ENCODE data around the gene RASSF1.
A peak's percentile ranks its signal among the peaks of the same experiment; 100 is the strongest.

Gene RASSF1

GRCh38 chr3:50303013-50303815 lies 37.4 kb downstream of the RASSF1 start, which contains the start of gene HYAL1:
TSS of gene HYAL1 (minus strand) at chr3:50303574. CDS start at chr3:50302956, 618 bp downstream.
- H3K9ac ChIP-seq (ENCODE audit: low read depth, low read length), result no peak within 1 kb of the TSS
- H4K20me1 ChIP-seq (ENCODE audit: insufficient read depth, low read length), result 0 out of 2 replicates have a peak, but pooled peaks cover 2% of the 10 kb centered on the region
- H3K79me2 ChIP-seq (ENCODE audit: insufficient read depth, low read length), result peaks cover 5% of the 10 kb centered on the region; the same call in 1 of the 2 replicates
- no peak within 1 kb of the TSS for H2AFZ ChIP-seq (ENCODE audit: low read depth, low read length)
- peaks cover 10% of the 10 kb centered on the region for H3K9me3 ChIP-seq (ENCODE audit: insufficient read depth, low read length, severe bottlenecking)
- H3K36me3 ChIP-seq (ENCODE audit: insufficient read depth, low read length), result no peaks in the 10 kb centered on the region
- H3K4me1 ChIP-seq (ENCODE audit: insufficient read depth, low read length), result peaks cover 22% of the 10 kb centered on the region
- no peak within 1 kb of the TSS for H3K27ac ChIP-seq (ENCODE audit: low read length)
- H3K4me3 ChIP-seq (ENCODE audit: low read depth in 1 of 2, low read length in 2 of 2), result no peak within 1 kb of the TSS
- H3K27me3 ChIP-seq (ENCODE audit: insufficient read depth, low read length, poor library complexity), result no peaks in the 10 kb centered on the region
- DNase-seq (no peak), ATAC-seq (ENCODE audit: insufficient read depth, low read depth) (no peak)
- no peak within 1 kb of the TSS for H3K4me2 ChIP-seq (ENCODE audit: insufficient read depth, low read length)
- TF ChIP-seq CTCF (IDR thresholded peaks at IDR 0.05; ENCODE audit: borderline replicate concordance, extremely low read depth, low read length, poor library complexity, severe bottlenecking) (no peak), EZH2 (IDR thresholded peaks at IDR 0.05; ENCODE audit: borderline replicate concordance, low read depth, low read length, severe bottlenecking) (no peak)

GRCh38 chr3:50302095-50303012 lies 38.3 kb downstream of the RASSF1 start:
- Histone ChIP-seq H2AFZ (ENCODE audit: low read depth, low read length) (no peak overlapping the region), H3K36me3 (ENCODE audit: insufficient read depth, low read length) (peaks cover 2% of the 10 kb centered on the region; the same call in 1 of the 2 replicates), H3K4me3 (ENCODE audit: low read depth in 1 of 2, low read length in 2 of 2) (no peak overlapping the region), H3K4me2 (ENCODE audit: insufficient read depth, low read length) (no peak overlapping the region), H3K27ac (ENCODE audit: low read length) (no peak overlapping the region), H3K27me3 (ENCODE audit: insufficient read depth, low read length, poor library complexity) (no peaks in the 10 kb centered on the region), H3K79me2 (ENCODE audit: insufficient read depth, low read length) (peaks cover 7% of the 10 kb centered on the region; the same call in 1 of the 2 replicates), H3K9ac (ENCODE audit: low read depth, low read length) (no peak overlapping the region), H3K4me1 (ENCODE audit: insufficient read depth, low read length) (peaks cover 28% of the 10 kb centered on the region), H4K20me1 (ENCODE audit: insufficient read depth, low read length) (peaks cover 3% of the 10 kb centered on the region; the same call in 1 of the 2 replicates), H3K9me3 (ENCODE audit: insufficient read depth, low read length, severe bottlenecking) (peaks cover 4% of the 10 kb centered on the region)
- ATAC-seq (ENCODE audit: insufficient read depth, low read depth) (no peak), DNase-seq (no peak)
- TF ChIP-seq CTCF (IDR thresholded peaks at IDR 0.05; ENCODE audit: borderline replicate concordance, extremely low read depth, low read length, poor library complexity, severe bottlenecking) (no peak), EZH2 (IDR thresholded peaks at IDR 0.05; ENCODE audit: borderline replicate concordance, low read depth, low read length, severe bottlenecking) (no peak)

GRCh38 chr3:50300681-50301254 lies 39.9 kb downstream of the RASSF1 start:
- Histone ChIP-seq H3K4me1 (ENCODE audit: insufficient read depth, low read length) (peaks cover 28% of the 10 kb centered on the region), H3K4me2 (ENCODE audit: insufficient read depth, low read length) (peak overlapping the region; percentile 100), H2AFZ (ENCODE audit: low read depth, low read length) (no peak overlapping the region), H4K20me1 (ENCODE audit: insufficient read depth, low read length) (peaks cover 3% of the 10 kb centered on the region; the same call in 1 of the 2 replicates), H3K9ac (ENCODE audit: low read depth, low read length) (peak overlapping the region; percentile 92; the same call in 1 of the 2 replicates), H3K9me3 (ENCODE audit: insufficient read depth, low read length, severe bottlenecking) (no peaks in the 10 kb centered on the region), H3K36me3 (ENCODE audit: insufficient read depth, low read length) (peaks cover 6% of the 10 kb centered on the region; the same call in 1 of the 2 replicates), H3K27me3 (ENCODE audit: insufficient read depth, low read length, poor library complexity) (no peaks in the 10 kb centered on the region), H3K27ac (ENCODE audit: low read length) (no peak overlapping the region), H3K4me3 (ENCODE audit: low read depth in 1 of 2, low read length in 2 of 2) (no peak overlapping the region), H3K79me2 (ENCODE audit: insufficient read depth, low read length) (peaks cover 7% of the 10 kb centered on the region; the same call in 1 of the 2 replicates)
- TF ChIP-seq CTCF (IDR thresholded peaks at IDR 0.05; ENCODE audit: borderline replicate concordance, extremely low read depth, low read length, poor library complexity, severe bottlenecking) (no peak), EZH2 (IDR thresholded peaks at IDR 0.05; ENCODE audit: borderline replicate concordance, low read depth, low read length, severe bottlenecking) (no peak)
- ATAC-seq (ENCODE audit: insufficient read depth, low read depth) (no peak), DNase-seq (no peak)

All from DND-41 (cell line).